OCI-M1 (cell line): ENCODE measurements around the gene SERINC5.
A peak's percentile ranks its signal among the peaks of the same experiment; 100 is the strongest.

ENCODE experiments used
- DNase-seq: peaks from one replicate; lab custom pipeline; 2025; lab: John Stamatoyannopoulos, UW

Gene SERINC5

GRCh38 chr5:80254767-80255430 lies 949 bp downstream of the SERINC5 start:
- DNase-seq = peak; percentile 50

- DNase-seq = no peak
These were observed 4.2 kb downstream of the SERINC5 start for GRCh38 chr5:80251636-80252035.

GRCh38 chr5:80250801-80251200 lies 5.0 kb downstream of the SERINC5 start:
- no peak for DNase-seq

DNA sequence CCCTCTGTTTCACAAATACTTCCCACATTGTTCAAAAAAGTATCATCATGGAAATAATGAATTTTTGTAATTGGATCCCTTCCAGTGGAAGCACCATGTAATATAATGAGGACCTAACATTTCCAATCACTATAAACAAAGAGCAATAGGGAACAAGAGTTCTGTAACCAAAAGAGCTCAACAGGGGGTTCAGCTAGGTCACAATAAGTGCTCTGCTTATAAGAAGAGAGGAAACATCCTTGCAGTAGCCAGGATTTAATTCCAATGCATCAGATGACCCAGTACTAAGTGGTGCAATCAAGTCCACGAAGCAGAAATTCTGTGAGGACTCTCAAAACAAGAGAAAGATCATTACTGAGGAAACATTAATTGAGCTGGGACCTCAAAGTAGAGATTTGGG lies 5.9 kb downstream of the SERINC5 start:
- no peak for DNase-seq

- no peak for DNase-seq
These were observed 7.5 kb downstream of the SERINC5 start for GRCh38 chr5:80248378-80248777.

DNA sequence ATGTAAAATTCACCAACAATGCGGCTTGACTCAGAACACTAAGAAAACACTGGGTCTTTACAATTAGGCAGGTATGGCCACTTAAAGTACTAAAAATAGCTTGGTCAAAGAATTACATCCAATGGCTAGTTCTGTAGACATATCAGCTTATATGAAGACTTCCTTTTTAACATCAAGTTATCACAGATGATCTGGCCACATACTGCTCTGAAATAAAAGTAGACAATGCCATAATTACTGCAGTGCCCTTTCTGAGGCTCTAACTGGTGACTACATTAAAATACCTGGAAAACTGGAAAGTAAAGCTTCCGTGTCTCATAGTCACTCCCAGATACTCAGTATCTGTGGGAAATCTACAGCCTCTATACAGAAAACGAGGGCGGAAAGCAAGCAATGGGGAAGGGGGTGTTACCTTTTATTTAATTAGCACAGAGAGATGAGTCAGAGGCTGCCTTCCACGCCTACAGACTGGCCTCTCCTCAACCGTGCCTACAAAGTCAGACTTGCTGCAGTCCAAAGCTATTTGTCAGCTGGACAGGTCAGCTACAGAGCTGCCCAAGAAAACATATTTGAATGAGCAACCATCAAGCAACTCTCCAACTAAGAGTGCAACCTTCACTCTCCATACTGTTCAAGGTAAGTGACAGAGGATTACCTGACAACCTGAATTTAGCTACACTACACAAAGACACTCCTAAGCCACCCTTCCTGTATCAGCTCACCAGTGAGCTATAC lies 8.7 kb downstream of the SERINC5 start:
- DNase-seq = peak; percentile 78

- peak; percentile 28 for DNase-seq
These were observed 9.7 kb downstream of the SERINC5 start for GRCh38 chr5:80246001-80246758.

DNA sequence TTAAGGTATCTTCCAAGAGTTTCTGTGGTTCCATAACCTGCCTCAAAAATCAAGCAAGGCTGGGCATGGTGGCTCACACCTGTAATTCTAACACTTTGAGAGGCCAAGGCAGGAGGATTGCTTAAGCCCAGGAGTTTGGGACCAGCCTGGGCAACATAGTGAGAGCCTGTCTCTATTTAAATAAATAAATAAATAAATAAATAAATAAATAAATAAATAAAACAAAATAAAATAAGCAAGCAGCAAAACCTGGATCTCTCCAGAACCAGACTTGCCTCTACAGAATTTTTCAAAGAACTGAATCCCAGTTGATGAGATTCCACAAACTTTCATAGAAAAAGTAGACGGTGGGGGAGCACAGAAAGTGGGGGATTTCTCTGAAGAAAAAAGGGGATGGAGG lies 12.3 kb downstream of the SERINC5 start:
- DNase-seq = no peak

- no peak for DNase-seq
These were observed 13.0 kb downstream of the SERINC5 start for GRCh38 chr5:80242849-80243248.

- no peak for DNase-seq
These were observed 15.4 kb downstream of the SERINC5 start for GRCh38 chr5:80240368-80240986.

GRCh38 chr5:80239680-80240367 lies 16.0 kb downstream of the SERINC5 start:
- DNase-seq = no peak

DNA sequence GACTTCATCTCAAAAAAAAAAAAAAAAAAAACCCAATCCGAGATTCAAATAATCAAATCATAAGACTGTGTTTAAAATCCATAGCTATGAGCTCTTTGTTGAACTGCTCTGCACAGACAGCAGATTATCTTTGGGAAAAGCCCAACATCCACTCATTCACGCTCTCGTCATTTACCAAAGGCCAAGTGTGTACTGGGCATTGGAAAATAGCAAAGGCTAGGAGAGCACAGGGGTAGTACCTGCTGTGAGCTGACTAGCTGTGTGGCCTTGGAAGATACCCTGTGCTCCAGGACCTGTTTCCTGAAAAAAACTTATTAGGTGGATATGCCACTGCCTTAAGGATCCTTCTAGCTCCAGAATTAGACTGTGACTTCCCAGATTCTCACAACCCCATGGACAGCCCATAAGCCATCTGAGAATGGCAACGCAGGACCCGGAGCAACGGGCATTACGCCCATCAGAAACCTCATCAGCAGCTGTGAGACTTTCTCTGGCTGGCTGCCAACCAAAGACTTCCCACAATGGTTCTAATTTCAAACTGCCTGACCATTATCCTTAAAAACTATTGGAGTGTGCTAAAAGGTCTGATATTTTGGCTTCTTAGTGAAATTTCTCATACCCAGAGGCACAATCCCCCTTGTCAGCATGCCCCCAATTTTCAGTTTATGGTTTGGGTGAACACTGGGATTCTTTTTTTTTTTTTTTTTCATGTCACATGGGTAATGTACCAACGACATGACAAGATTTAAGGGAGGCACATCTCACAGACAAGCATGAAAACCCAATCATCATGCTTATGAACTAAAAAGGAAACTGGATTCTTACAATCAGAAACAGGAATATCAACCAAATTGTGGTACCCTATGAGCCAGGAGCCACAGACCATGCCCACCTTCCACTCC lies 16.8 kb downstream of the SERINC5 start:
- peak; percentile 52 for DNase-seq

GRCh38 chr5:80238097-80238496 lies 17.8 kb downstream of the SERINC5 start:
- DNase-seq = no peak

GRCh38 chr5:80237243-80237642 lies 18.6 kb downstream of the SERINC5 start:
- DNase-seq = no peak

DNA sequence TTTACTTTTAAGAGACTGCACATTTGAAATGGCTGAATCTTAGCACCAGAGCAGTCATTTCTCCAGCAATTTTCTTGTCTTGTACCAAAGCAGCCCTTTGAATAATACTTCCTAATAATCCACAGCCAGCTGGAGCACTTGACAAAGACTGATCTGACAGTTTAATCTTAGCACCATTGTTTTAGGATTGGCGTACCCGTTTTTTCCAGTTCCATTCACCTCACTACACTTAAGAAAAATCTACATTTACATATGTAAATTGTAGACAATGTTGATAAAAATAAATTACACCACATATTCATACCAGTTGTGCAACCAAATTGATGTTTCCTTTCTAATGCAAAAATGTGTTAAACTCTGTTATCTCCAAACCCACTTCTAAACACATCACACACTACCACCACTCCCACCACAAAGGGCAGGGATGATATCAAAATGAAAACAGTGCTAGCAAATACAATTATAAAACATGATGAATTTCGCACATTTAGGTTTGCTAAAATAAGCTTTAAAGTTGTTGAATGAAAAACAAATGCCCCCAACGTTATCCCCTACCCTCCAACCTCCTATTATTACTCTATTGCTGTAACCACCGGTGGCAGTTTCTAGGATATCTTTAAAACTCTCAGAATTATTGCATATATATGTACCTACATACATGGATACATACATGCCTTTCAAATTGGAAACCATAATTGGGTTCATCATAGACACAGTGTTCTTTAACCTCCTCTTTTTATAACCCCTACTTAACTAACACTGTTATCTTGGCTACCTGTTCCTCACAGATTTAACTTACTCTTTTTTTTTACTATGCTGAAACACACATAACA lies 21.5 kb downstream of the SERINC5 start:
- peak; percentile 45 for DNase-seq

DNA sequence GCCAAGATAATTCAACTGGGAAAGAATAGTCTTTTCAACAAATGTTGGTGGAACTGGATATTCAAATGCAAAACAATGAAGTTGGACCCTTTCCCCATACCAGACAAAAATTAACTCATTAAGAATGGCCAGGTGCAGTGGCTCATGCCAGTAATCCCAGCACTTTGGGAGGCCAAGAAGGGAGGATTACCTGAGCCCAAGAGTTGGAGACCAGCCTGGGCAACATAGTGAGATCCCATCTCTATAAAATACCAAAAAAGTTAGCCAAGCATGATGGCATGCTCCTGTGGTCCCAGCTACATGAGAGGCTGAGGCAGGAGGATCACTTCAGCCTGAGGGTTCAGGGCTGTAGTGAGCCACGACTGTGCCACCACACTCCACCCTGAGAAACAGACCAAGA lies 24.2 kb downstream of the SERINC5 start:
- DNase-seq = no peak

DNA sequence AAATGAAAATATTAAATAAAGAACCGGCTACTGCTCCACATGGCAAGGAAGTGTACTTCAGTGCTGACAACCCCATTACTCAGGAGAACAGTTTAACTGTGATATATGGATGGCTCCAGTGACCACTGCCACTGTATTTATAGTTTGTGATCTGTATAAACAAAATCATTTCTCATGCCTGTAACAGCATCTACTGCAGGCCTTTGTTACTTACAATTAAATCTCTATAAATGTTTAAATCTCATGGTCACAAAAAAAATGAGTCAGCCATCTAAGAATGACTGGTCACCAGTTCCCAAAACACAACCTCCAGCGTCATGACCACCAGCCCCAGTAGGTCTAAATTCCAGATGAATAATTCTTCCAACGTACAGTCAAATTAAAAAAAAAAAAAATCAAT lies 24.6 kb downstream of the SERINC5 start:
- no peak for DNase-seq

GRCh38 chr5:80230269-80230992 lies 25.4 kb downstream of the SERINC5 start:
- no peak for DNase-seq

- DNase-seq = no peak
These were observed 26.0 kb downstream of the SERINC5 start for GRCh38 chr5:80229902-80230255.
